Activated naive CD4-positive, alpha-beta T cell treated with anti-CD3 and anti-CD28 coated beads for 36 hours (primary cell): ENCODE measurements around the gene HBA1. TPM values are rescaled to one million over a fixed set of nuclear protein-coding genes. Genes with fewer than 3 reads are reported as not detected.
"Not testable (repeated sequence)": the region's sequence is repeated elsewhere in the genome, so short reads cannot be mapped to it uniquely, and the experiment has no call there.

Experiments
- CTCF ChIA-PET: fragments of 350-600 bp; sonication (Branson Sonifier 250); formaldehyde crosslinking; loops from one replicate; lab custom pipeline; 2021; ENCODE audit warnings: antibody characterized with exemption; lab: Charles Lee
- DNase-seq: peaks from one replicate; pipeline ENCODE4 v3.0.0-alpha.2; 2020
- H3K27ac Mint-ChIP-seq: one replicate; pipeline ENCODE4 v1.8.0; 2021; ENCODE audit warnings: mild to moderate bottlenecking, mixed read lengths
- H3K27me3 Mint-ChIP-seq: one replicate; pipeline ENCODE4 v1.8.0; 2021; ENCODE audit warnings: low read depth, mixed read lengths
- H3K36me3 Mint-ChIP-seq: one replicate; pipeline ENCODE4 v1.8.0; 2021; ENCODE audit warnings: low read depth, mixed read lengths
- H3K4me1 Mint-ChIP-seq: one replicate; pipeline ENCODE4 v1.8.0; 2021; ENCODE audit warnings: low read depth, mixed read lengths
- H3K4me3 Mint-ChIP-seq: one replicate; pipeline ENCODE4 v1.8.0; 2021; ENCODE audit warnings: mild to moderate bottlenecking, moderate library complexity, mixed read lengths
- H3K9me3 Mint-ChIP-seq: one replicate; pipeline ENCODE4 v1.8.0; 2021; ENCODE audit warnings: mixed read lengths
- intact Hi-C: fragments of 100-400 bp; cut with micrococcal nuclease; formaldehyde crosslinking; loops from one replicate; pipeline ENCODE4 v1.15.1; 2023
- total RNA-seq, 2 experiments: library from RNA; stranded (reverse); gene quantifications; one replicate each; pipeline ENCODE4 v1.2.3, GENCODE V29; 2021

Gene HBA1
- total RNA-seq, 2 experiments from 2014 or later: not detected

GRCh38 chr16:162271-162991 lies 14.0 kb upstream of the HBA1 start:
- CTCF ChIA-PET: interaction anchor here (0.6 kb wide), 1 partner anchor 41 kb away, joined by 3 read pairs; no protein-coding TSS in a partner anchor
- H3K36me3 Mint-ChIP-seq: no peaks in the 10 kb centered on the region
- H3K4me1 Mint-ChIP-seq: peaks cover 2% of the 10 kb centered on the region
- no peaks in the 10 kb centered on the region for H3K9me3 Mint-ChIP-seq
- no peak overlapping the region for H3K27ac Mint-ChIP-seq
- no peak for DNase-seq
- H3K27me3 Mint-ChIP-seq: peaks cover 44% of the 10 kb centered on the region
- H3K4me3 Mint-ChIP-seq: no peak overlapping the region
- intact Hi-C loops: no loop called here

- intact Hi-C loops, H3K4me3 Mint-ChIP-seq, H3K9me3 Mint-ChIP-seq, H3K4me1 Mint-ChIP-seq, H3K27ac Mint-ChIP-seq, DNase-seq, H3K36me3 Mint-ChIP-seq, CTCF ChIA-PET: not testable (repeated sequence)
- peaks cover 45% of the 10 kb centered on the region for H3K27me3 Mint-ChIP-seq
Observed at GRCh38 chr16:163139-163538, 13.3 kb upstream of the HBA1 start.

GRCh38 chr16:163696-164095 lies 12.8 kb upstream of the HBA1 start:
- H3K9me3 Mint-ChIP-seq, H3K36me3 Mint-ChIP-seq, DNase-seq, H3K27ac Mint-ChIP-seq, H3K4me3 Mint-ChIP-seq, CTCF ChIA-PET, H3K4me1 Mint-ChIP-seq, intact Hi-C loops: not testable (repeated sequence)
- peaks cover 48% of the 10 kb centered on the region for H3K27me3 Mint-ChIP-seq

GRCh38 chr16:164134-164823 lies 12.2 kb upstream of the HBA1 start:
- H3K4me3 Mint-ChIP-seq, CTCF ChIA-PET, H3K27ac Mint-ChIP-seq, intact Hi-C loops, DNase-seq, H3K9me3 Mint-ChIP-seq, H3K36me3 Mint-ChIP-seq, H3K4me1 Mint-ChIP-seq: not testable (repeated sequence)
- H3K27me3 Mint-ChIP-seq: peaks cover 47% of the 10 kb centered on the region

- H3K4me3 Mint-ChIP-seq: no peak overlapping the region
- peaks cover 45% of the 10 kb centered on the region for H3K27me3 Mint-ChIP-seq
- H3K4me1 Mint-ChIP-seq: peaks cover 2% of the 10 kb centered on the region
- no peak for DNase-seq
- H3K36me3 Mint-ChIP-seq: no peaks in the 10 kb centered on the region
- intact Hi-C loops: no loop called here
- CTCF ChIA-PET: no interaction called here
- H3K27ac Mint-ChIP-seq: no peak overlapping the region
- no peaks in the 10 kb centered on the region for H3K9me3 Mint-ChIP-seq
Observed at GRCh38 chr16:164827-165538, 11.5 kb upstream of the HBA1 start.

- no peak for DNase-seq
- intact Hi-C loops: no loop called here
- H3K4me1 Mint-ChIP-seq: peaks cover 2% of the 10 kb centered on the region
- CTCF ChIA-PET: no interaction called here
- H3K27ac Mint-ChIP-seq: no peak within 1 kb of the TSS
- H3K4me3 Mint-ChIP-seq: no peak within 1 kb of the TSS
- H3K36me3 Mint-ChIP-seq: no peaks in the 10 kb centered on the region
- no peaks in the 10 kb centered on the region for H3K9me3 Mint-ChIP-seq
- H3K27me3 Mint-ChIP-seq: peaks cover 51% of the 10 kb centered on the region
Observed at GRCh38 chr16:165539-166374, 10.7 kb upstream of the HBA1 start, which contains the start of gene HBM. Gene HBM (plus strand): TSS chr16:165978. CDS start chr16:165998, 20 bp downstream.

GRCh38 chr16:166375-167121 lies 9.9 kb upstream of the HBA1 start:
- DNase-seq: no peak
- no peaks in the 10 kb centered on the region for H3K36me3 Mint-ChIP-seq
- no peaks in the 10 kb centered on the region for H3K9me3 Mint-ChIP-seq
- peaks cover 4% of the 10 kb centered on the region for H3K4me1 Mint-ChIP-seq
- CTCF ChIA-PET: interaction anchor here (1.6 kb wide), 1 partner anchor 15 kb away, joined by 3 read pairs; no protein-coding TSS in a partner anchor
- H3K27ac Mint-ChIP-seq: no peak overlapping the region
- no peak overlapping the region for H3K4me3 Mint-ChIP-seq
- peaks cover 54% of the 10 kb centered on the region for H3K27me3 Mint-ChIP-seq
- intact Hi-C loops: no loop called here

- Mint-ChIP-seq H3K9me3 (no peaks in the 10 kb centered on the region), H3K4me3 (no peak overlapping the region), H3K27me3 (peaks cover 55% of the 10 kb centered on the region), H3K27ac (no peak overlapping the region), H3K4me1 (peaks cover 6% of the 10 kb centered on the region), H3K36me3 (no peaks in the 10 kb centered on the region)
- CTCF ChIA-PET: interaction anchor here (1.6 to 1.9 kb wide), 2 partner anchors 15 to 60 kb away, joined by 3 to 7 read pairs; no protein-coding TSS in a partner anchor
- DNase-seq: no peak
- intact Hi-C loops: no loop called here
Observed at GRCh38 chr16:167122-167690, 9.3 kb upstream of the HBA1 start.

- Mint-ChIP-seq H3K4me3 (no peak overlapping the region), H3K4me1 (peaks cover 8% of the 10 kb centered on the region), H3K27me3 (peaks cover 54% of the 10 kb centered on the region), H3K27ac (no peak overlapping the region), H3K36me3 (no peaks in the 10 kb centered on the region), H3K9me3 (no peaks in the 10 kb centered on the region)
- no peak for DNase-seq
- CTCF ChIA-PET: interaction anchor here (0.5 to 1.9 kb wide), 4 partner anchors 11 to 72 kb away, joined by 4 to 7 read pairs (median 5); no protein-coding TSS in a partner anchor
- intact Hi-C loops: no loop called here
Observed at GRCh38 chr16:168424-168823, 8.1 kb upstream of the HBA1 start.

- no peaks in the 10 kb centered on the region for H3K36me3 Mint-ChIP-seq
- H3K27ac Mint-ChIP-seq: no peak overlapping the region
- intact Hi-C loops: no loop called here
- CTCF ChIA-PET: interaction anchor here (1.3 to 1.9 kb wide), 2 partner anchors 62 to 72 kb away, joined by 4 to 7 read pairs; no protein-coding TSS in a partner anchor
- H3K4me1 Mint-ChIP-seq: peaks cover 8% of the 10 kb centered on the region
- no peaks in the 10 kb centered on the region for H3K9me3 Mint-ChIP-seq
- H3K4me3 Mint-ChIP-seq: no peak overlapping the region
- no peak for DNase-seq
- peaks cover 56% of the 10 kb centered on the region for H3K27me3 Mint-ChIP-seq
Observed at GRCh38 chr16:169014-169413, 7.5 kb upstream of the HBA1 start.

- H3K27ac Mint-ChIP-seq, H3K9me3 Mint-ChIP-seq, H3K36me3 Mint-ChIP-seq: not testable (repeated sequence)
Observed at GRCh38 chr16:170088-170507, 6.4 kb upstream of the HBA1 start.

More at GRCh38 chr16:170088-170507, 6.4 kb upstream of the HBA1 start:
- H3K4me3 Mint-ChIP-seq, intact Hi-C loops, DNase-seq: not testable (repeated sequence)
- Mint-ChIP-seq H3K4me1 (peaks cover 13% of the 10 kb centered on the region), H3K27me3 (peaks cover 64% of the 10 kb centered on the region)
- CTCF ChIA-PET: interaction anchor here (0.9 kb wide), 1 partner anchor 52 kb away, joined by 3 read pairs; no protein-coding TSS in a partner anchor
